Measurements from ENCODE around the gene SALL2.

GRCh38 chr14:21535545-21536417, 9.6 kb upstream of the SALL2 start:
- no peak for TF ChIP-seq CTCF (IDR thresholded peaks at IDR 0.05)
- TF ChIP-seq POLR2AphosphoS5 (IDR thresholded peaks at IDR 0.05), result no peak
- TF ChIP-seq POLR2A (IDR thresholded peaks at IDR 0.05), result no peak

Measured in gastroesophageal sphincter (tissue), 3 donors.